ENCODE measurements around the gene RGS9.

RGS9 gene

GRCh38 chr17:65167566-65167965 is 30.4 kb downstream of the RGS9 start:
- no peak overlapping the region for H2BK15ac ChIP-seq (ENCODE audit: low read length)
- no peak overlapping the region for H3K4me3 ChIP-seq (ENCODE audit: low read length in 2 of 2)
- no peak overlapping the region for H2AFZ ChIP-seq (ENCODE audit: low read length)
- H2BK12ac ChIP-seq (ENCODE audit: low read length), result no peak overlapping the region
- H3K27me3 ChIP-seq (ENCODE audit: control insufficient read depth in 3 of 3, insufficient read depth in 3 of 3, low read depth in 1 of 3, low read length in 3 of 3), result no peaks in the 10 kb centered on the region
- no peak overlapping the region for H4K91ac ChIP-seq (ENCODE audit: low read depth, low read length, poor library complexity)
- H3K79me1 ChIP-seq (ENCODE audit: low read depth, low read length), result no peaks in the 10 kb centered on the region
- no peak overlapping the region for H3K27ac ChIP-seq (replicated peaks; ENCODE audit: low read length)
- no CpG with 5 or more reads among the region's 8 CpGs for WGBS, 2 donors (ENCODE audit: extremely low coverage in 2 of 2, insufficient read length in 2 of 2, insufficient replicate concordance in 1 of 2)
- H3K9me3 ChIP-seq (replicated peaks in 1 of 2; ENCODE audit: control insufficient read depth in 2 of 2, insufficient read depth in 1 of 2, low read depth in 1 of 2, low read length in 2 of 2), result peaks cover 0 to 4% of the 10 kb centered on the region in 2 donors
- H3K36me3 ChIP-seq (replicated peaks in 1 of 2; ENCODE audit: control insufficient read depth in 2 of 2, insufficient read depth in 2 of 2, low read length in 2 of 2), result no peaks in the 10 kb centered on the region
- no peak overlapping the region for H2AK5ac ChIP-seq (ENCODE audit: low read depth, low read length)
- H4K8ac ChIP-seq (ENCODE audit: low read depth, low read length), result no peak overlapping the region
- no peak overlapping the region for H2BK5ac ChIP-seq (ENCODE audit: low read length)
- H3K14ac ChIP-seq (ENCODE audit: low read length), result no peak overlapping the region
- no peak overlapping the region for H3K9ac ChIP-seq (ENCODE audit: low read depth, low read length, poor library complexity)
- H3K4ac ChIP-seq (ENCODE audit: low read length), result no peak overlapping the region
- no peak overlapping the region for H2BK120ac ChIP-seq (ENCODE audit: low read depth, low read length)
- H3K23ac ChIP-seq (ENCODE audit: low read depth, low read length, poor library complexity), result no peak overlapping the region
- no peak overlapping the region for H3K4me2 ChIP-seq (ENCODE audit: insufficient read depth, low read length, poor library complexity, severe bottlenecking)
- no peak overlapping the region for H3K18ac ChIP-seq (ENCODE audit: low read length)
- no peaks in the 10 kb centered on the region for H3K4me1 ChIP-seq (ENCODE audit: control insufficient read depth in 2 of 2, insufficient read depth in 1 of 2, low read depth in 1 of 2, low read length in 2 of 2)
- no peak for DNase-seq (ENCODE audit: low spot score)

GRCh38 chr17:65169691-65170090 is 32.5 kb downstream of the RGS9 start:
- no peaks in the 10 kb centered on the region for H3K79me1 ChIP-seq (ENCODE audit: low read depth, low read length)
- DNase-seq (ENCODE audit: low spot score), result no peak
- H2AFZ ChIP-seq (ENCODE audit: low read length), result no peak overlapping the region
- H2BK5ac ChIP-seq (ENCODE audit: low read length), result no peak overlapping the region
- H3K18ac ChIP-seq (ENCODE audit: low read length), result no peak overlapping the region
- H3K27me3 ChIP-seq (ENCODE audit: control insufficient read depth in 3 of 3, insufficient read depth in 3 of 3, low read depth in 1 of 3, low read length in 3 of 3), result no peaks in the 10 kb centered on the region
- no peak overlapping the region for H3K4me2 ChIP-seq (ENCODE audit: insufficient read depth, low read length, poor library complexity, severe bottlenecking)
- H3K4me1 ChIP-seq (ENCODE audit: control insufficient read depth in 2 of 2, insufficient read depth in 1 of 2, low read depth in 1 of 2, low read length in 2 of 2), result peaks cover 0 to 4% of the 10 kb centered on the region in 2 donors
- H3K23ac ChIP-seq (ENCODE audit: low read depth, low read length, poor library complexity), result no peak overlapping the region
- H3K9ac ChIP-seq (ENCODE audit: low read depth, low read length, poor library complexity), result no peak overlapping the region
- peaks cover 0 to 6% of the 10 kb centered on the region in 2 donors for H3K9me3 ChIP-seq (replicated peaks in 1 of 2; ENCODE audit: control insufficient read depth in 2 of 2, insufficient read depth in 1 of 2, low read depth in 1 of 2, low read length in 2 of 2)
- no peak overlapping the region for H3K4ac ChIP-seq (ENCODE audit: low read length)
- peaks cover 0 to 2% of the 10 kb centered on the region in 2 donors for H3K36me3 ChIP-seq (replicated peaks in 1 of 2; ENCODE audit: control insufficient read depth in 2 of 2, insufficient read depth in 2 of 2, low read length in 2 of 2)
- H3K4me3 ChIP-seq (ENCODE audit: low read length in 2 of 2), result no peak overlapping the region
- H2BK15ac ChIP-seq (ENCODE audit: low read length), result no peak overlapping the region
- no peak overlapping the region for H2BK120ac ChIP-seq (ENCODE audit: low read depth, low read length)
- WGBS, 2 donors (ENCODE audit: extremely low coverage in 2 of 2, insufficient read length in 2 of 2, insufficient replicate concordance in 1 of 2), result 100% methylated on average over 1 of the region's 3 CpGs; no CpG with 5 or more reads in 1 of the 2 donors
- H4K8ac ChIP-seq (ENCODE audit: low read depth, low read length), result no peak overlapping the region
- H4K91ac ChIP-seq (ENCODE audit: low read depth, low read length, poor library complexity), result no peak overlapping the region
- H2AK5ac ChIP-seq (ENCODE audit: low read depth, low read length), result no peak overlapping the region
- no peak overlapping the region for H3K14ac ChIP-seq (ENCODE audit: low read length)
- H2BK12ac ChIP-seq (ENCODE audit: low read length), result no peak overlapping the region
- H3K27ac ChIP-seq (replicated peaks; ENCODE audit: low read length), result no peak overlapping the region

- DNase-seq (ENCODE audit: low spot score), result no peak
- H3K4me3 ChIP-seq (ENCODE audit: low read length in 2 of 2), result no peak overlapping the region
- no peak overlapping the region for H3K18ac ChIP-seq (ENCODE audit: low read length)
- H2BK15ac ChIP-seq (ENCODE audit: low read length), result no peak overlapping the region
- no peak overlapping the region for H2AK5ac ChIP-seq (ENCODE audit: low read depth, low read length)
- no peak overlapping the region for H2BK120ac ChIP-seq (ENCODE audit: low read depth, low read length)
- H3K27ac ChIP-seq (replicated peaks; ENCODE audit: low read length), result no peak overlapping the region
- no peak overlapping the region for H3K9ac ChIP-seq (ENCODE audit: low read depth, low read length, poor library complexity)
- H4K8ac ChIP-seq (ENCODE audit: low read depth, low read length), result no peak overlapping the region
- H3K23ac ChIP-seq (ENCODE audit: low read depth, low read length, poor library complexity), result no peak overlapping the region
- WGBS, 2 donors (ENCODE audit: extremely low coverage in 2 of 2, insufficient read length in 2 of 2, insufficient replicate concordance in 1 of 2), result no CpG with 5 or more reads among the region's 10 CpGs
- H3K14ac ChIP-seq (ENCODE audit: low read length), result no peak overlapping the region
- H2BK5ac ChIP-seq (ENCODE audit: low read length), result no peak overlapping the region
- H3K36me3 ChIP-seq (replicated peaks in 1 of 2; ENCODE audit: control insufficient read depth in 2 of 2, insufficient read depth in 2 of 2, low read length in 2 of 2), result peaks cover 0 to 2% of the 10 kb centered on the region in 2 donors
- no peaks in the 10 kb centered on the region for H3K79me1 ChIP-seq (ENCODE audit: low read depth, low read length)
- no peak overlapping the region for H4K91ac ChIP-seq (ENCODE audit: low read depth, low read length, poor library complexity)
- no peak overlapping the region for H2BK12ac ChIP-seq (ENCODE audit: low read length)
- no peak overlapping the region for H3K4me2 ChIP-seq (ENCODE audit: insufficient read depth, low read length, poor library complexity, severe bottlenecking)
- no peaks in the 10 kb centered on the region for H3K27me3 ChIP-seq (ENCODE audit: control insufficient read depth in 3 of 3, insufficient read depth in 3 of 3, low read depth in 1 of 3, low read length in 3 of 3)
- peaks cover 0 to 4% of the 10 kb centered on the region in 2 donors for H3K4me1 ChIP-seq (ENCODE audit: control insufficient read depth in 2 of 2, insufficient read depth in 1 of 2, low read depth in 1 of 2, low read length in 2 of 2)
- no peak overlapping the region for H3K4ac ChIP-seq (ENCODE audit: low read length)
- H2AFZ ChIP-seq (ENCODE audit: low read length), result no peak overlapping the region
- H3K9me3 ChIP-seq (replicated peaks in 1 of 2; ENCODE audit: control insufficient read depth in 2 of 2, insufficient read depth in 1 of 2, low read depth in 1 of 2, low read length in 2 of 2), result peaks cover 0 to 6% of the 10 kb centered on the region in 2 donors
Measured at GRCh38 chr17:65170839-65171238, 33.7 kb downstream of the RGS9 start.

GRCh38 chr17:65171752-65172151 is 34.6 kb downstream of the RGS9 start:
- no peak overlapping the region for H2AFZ ChIP-seq (ENCODE audit: low read length)
- H3K27ac ChIP-seq (replicated peaks; ENCODE audit: low read length), result no peak overlapping the region
- no peak overlapping the region for H3K9ac ChIP-seq (ENCODE audit: low read depth, low read length, poor library complexity)
- no peak overlapping the region for H3K14ac ChIP-seq (ENCODE audit: low read length)
- DNase-seq (ENCODE audit: low spot score), result no peak
- no peak overlapping the region for H2AK5ac ChIP-seq (ENCODE audit: low read depth, low read length)
- H3K23ac ChIP-seq (ENCODE audit: low read depth, low read length, poor library complexity), result no peak overlapping the region
- peaks cover 0 to 6% of the 10 kb centered on the region in 2 donors for H3K9me3 ChIP-seq (replicated peaks in 1 of 2; ENCODE audit: control insufficient read depth in 2 of 2, insufficient read depth in 1 of 2, low read depth in 1 of 2, low read length in 2 of 2)
- no peak overlapping the region for H3K18ac ChIP-seq (ENCODE audit: low read length)
- no peak overlapping the region for H4K91ac ChIP-seq (ENCODE audit: low read depth, low read length, poor library complexity)
- H3K4me1 ChIP-seq (ENCODE audit: control insufficient read depth in 2 of 2, insufficient read depth in 1 of 2, low read depth in 1 of 2, low read length in 2 of 2), result peaks cover 0 to 4% of the 10 kb centered on the region in 2 donors
- H3K4me2 ChIP-seq (ENCODE audit: insufficient read depth, low read length, poor library complexity, severe bottlenecking), result no peak overlapping the region
- no peak overlapping the region for H3K4ac ChIP-seq (ENCODE audit: low read length)
- WGBS, 2 donors (ENCODE audit: extremely low coverage in 2 of 2, insufficient read length in 2 of 2, insufficient replicate concordance in 1 of 2), result no CpG with 5 or more reads among the region's 4 CpGs
- no peak overlapping the region for H2BK15ac ChIP-seq (ENCODE audit: low read length)
- no peak overlapping the region for H2BK120ac ChIP-seq (ENCODE audit: low read depth, low read length)
- no peak overlapping the region for H3K4me3 ChIP-seq (ENCODE audit: low read length in 2 of 2)
- no peak overlapping the region for H2BK12ac ChIP-seq (ENCODE audit: low read length)
- no peaks in the 10 kb centered on the region for H3K27me3 ChIP-seq (ENCODE audit: control insufficient read depth in 3 of 3, insufficient read depth in 3 of 3, low read depth in 1 of 3, low read length in 3 of 3)
- H4K8ac ChIP-seq (ENCODE audit: low read depth, low read length), result no peak overlapping the region
- no peaks in the 10 kb centered on the region for H3K79me1 ChIP-seq (ENCODE audit: low read depth, low read length)
- H3K36me3 ChIP-seq (replicated peaks in 1 of 2; ENCODE audit: control insufficient read depth in 2 of 2, insufficient read depth in 2 of 2, low read length in 2 of 2), result peaks cover 0 to 2% of the 10 kb centered on the region in 2 donors
- no peak overlapping the region for H2BK5ac ChIP-seq (ENCODE audit: low read length)

Measured in neuronal stem cell (in vitro differentiated cells).